ENCODE results near the gene ADGRG6. TPM values are rescaled to one million over a fixed set of nuclear protein-coding genes. Genes with fewer than 3 reads are reported as not detected.
A peak's percentile ranks its signal among the peaks of the same experiment; 100 is the strongest.

ADGRG6 gene
- total RNA-seq, 1 donor from 2014 or later: 43.5 TPM

- DNase-seq: no peak
Observed at GRCh38 chr6:142376800-142377496, 75.1 kb downstream of the ADGRG6 start.

GRCh38 chr6:142377497-142377848 lies 75.7 kb downstream of the ADGRG6 start:
- no peak for DNase-seq

- peak; percentile 80 for DNase-seq
Observed at GRCh38 chr6:142378138-142378875, 76.5 kb downstream of the ADGRG6 start.

- no peak for DNase-seq
Observed at GRCh38 chr6:142380626-142381025, 78.8 kb downstream of the ADGRG6 start.

- DNase-seq: no peak
Observed at GRCh38 chr6:142381181-142381580, 79.4 kb downstream of the ADGRG6 start.

- no peak for DNase-seq
Observed at GRCh38 chr6:142381845-142382378, 80.1 kb downstream of the ADGRG6 start.

GRCh38 chr6:142384519-142385254 lies 82.9 kb downstream of the ADGRG6 start:
- peak; percentile 87 for DNase-seq

GRCh38 chr6:142385352-142385751 lies 83.5 kb downstream of the ADGRG6 start:
- no peak for DNase-seq

- DNase-seq: no peak
Observed at GRCh38 chr6:142386657-142387056, 84.8 kb downstream of the ADGRG6 start.

GRCh38 chr6:142387997-142388815 lies 86.4 kb downstream of the ADGRG6 start:
- peak; percentile 53 for DNase-seq

- DNase-seq: no peak
Observed at GRCh38 chr6:142395266-142395665, 93.5 kb downstream of the ADGRG6 start.

- no peak for DNase-seq
Observed at GRCh38 chr6:142395768-142396231, 94.0 kb downstream of the ADGRG6 start.

GRCh38 chr6:142398353-142398752 lies 96.5 kb downstream of the ADGRG6 start:
- DNase-seq: no peak

- DNase-seq: no peak
Observed at GRCh38 chr6:142399739-142400138, 97.9 kb downstream of the ADGRG6 start.

GRCh38 chr6:142400495-142400894 lies 98.7 kb downstream of the ADGRG6 start:
- no peak for DNase-seq

- no peak for DNase-seq
Observed at GRCh38 chr6:142401838-142402237, 100.0 kb downstream of the ADGRG6 start.

GRCh38 chr6:142404751-142405150 lies 102.9 kb downstream of the ADGRG6 start:
- DNase-seq: no peak

- no peak for DNase-seq
Observed at GRCh38 chr6:142406131-142406530, 104.3 kb downstream of the ADGRG6 start.

GRCh38 chr6:142407685-142408273 lies 106.0 kb downstream of the ADGRG6 start:
- DNase-seq: no peak

- no peak for DNase-seq
Observed at GRCh38 chr6:142408409-142408808, 106.6 kb downstream of the ADGRG6 start.

- no peak for DNase-seq
Observed at GRCh38 chr6:142409794-142410193, 108.0 kb downstream of the ADGRG6 start.

GRCh38 chr6:142411145-142411544 lies 109.3 kb downstream of the ADGRG6 start:
- DNase-seq: no peak

Measured in skin of body (tissue), 2 donors.